Progenitor cell of endocrine pancreas (in vitro differentiated cells): ENCODE measurements around the gene SLC23A3. TPM values are rescaled to one million over a fixed set of nuclear protein-coding genes. Genes with fewer than 3 reads are reported as not detected.

Experiments used
- DNase-seq: peaks from one replicate; pipeline ENCODE4 v3.0.0; 2021; ENCODE audit warnings: low spot score; ENCODE audit not compliant: unreplicated experiment
- H3K27ac Mint-ChIP-seq: 2 replicates; pipeline ENCODE4 v1.8.0; 2021; ENCODE audit warnings: mild to moderate bottlenecking, moderate library complexity, mixed read lengths
- H3K27me3 Mint-ChIP-seq: 2 replicates; pipeline ENCODE4 v1.8.0; 2021; ENCODE audit warnings: mixed read lengths
- H3K36me3 Mint-ChIP-seq: 2 replicates; pipeline ENCODE4 v1.8.0; 2022; ENCODE audit warnings: mixed read lengths; ENCODE audit not compliant: insufficient read depth
- H3K4me1 Mint-ChIP-seq: 2 replicates; pipeline ENCODE4 v1.8.0; 2021; ENCODE audit warnings: low read depth, mixed read lengths
- H3K4me3 Mint-ChIP-seq: 2 replicates; pipeline ENCODE4 v1.8.0; 2021; ENCODE audit warnings: low read depth, mild to moderate bottlenecking, moderate library complexity, mixed read lengths
- H3K9me3 Mint-ChIP-seq: 2 replicates; pipeline ENCODE4 v1.8.0; 2021; ENCODE audit warnings: low read depth, mixed read lengths
- total RNA-seq: library from RNA; stranded (reverse); gene quantifications from 2 replicates; pipeline ENCODE4 v1.2.1, GENCODE V29; 2021
- TF ChIP-seq, protein P1 (sequence below): fragments of 200-600 bp; sonication (generic); IDR thresholded peaks from one replicate; pipeline ENCODE4 v1.5.0; 2021; ENCODE audit warnings: antibody characterized with exemption, mild to moderate bottlenecking; ENCODE audit not compliant: unreplicated experiment

The SLC23A3 gene
- total RNA-seq, 1 donor from 2014 or later: 2.8 TPM

- Mint-ChIP-seq H3K4me3 (no peak overlapping the region), H3K27me3 (peaks cover 57% of the 10 kb centered on the region), H3K9me3 (no peaks in the 10 kb centered on the region), H3K4me1 (no peaks in the 10 kb centered on the region), H3K36me3 (peaks cover 30% of the 10 kb centered on the region), H3K27ac (no peak overlapping the region)
- TF ChIP-seq, protein P1, sequence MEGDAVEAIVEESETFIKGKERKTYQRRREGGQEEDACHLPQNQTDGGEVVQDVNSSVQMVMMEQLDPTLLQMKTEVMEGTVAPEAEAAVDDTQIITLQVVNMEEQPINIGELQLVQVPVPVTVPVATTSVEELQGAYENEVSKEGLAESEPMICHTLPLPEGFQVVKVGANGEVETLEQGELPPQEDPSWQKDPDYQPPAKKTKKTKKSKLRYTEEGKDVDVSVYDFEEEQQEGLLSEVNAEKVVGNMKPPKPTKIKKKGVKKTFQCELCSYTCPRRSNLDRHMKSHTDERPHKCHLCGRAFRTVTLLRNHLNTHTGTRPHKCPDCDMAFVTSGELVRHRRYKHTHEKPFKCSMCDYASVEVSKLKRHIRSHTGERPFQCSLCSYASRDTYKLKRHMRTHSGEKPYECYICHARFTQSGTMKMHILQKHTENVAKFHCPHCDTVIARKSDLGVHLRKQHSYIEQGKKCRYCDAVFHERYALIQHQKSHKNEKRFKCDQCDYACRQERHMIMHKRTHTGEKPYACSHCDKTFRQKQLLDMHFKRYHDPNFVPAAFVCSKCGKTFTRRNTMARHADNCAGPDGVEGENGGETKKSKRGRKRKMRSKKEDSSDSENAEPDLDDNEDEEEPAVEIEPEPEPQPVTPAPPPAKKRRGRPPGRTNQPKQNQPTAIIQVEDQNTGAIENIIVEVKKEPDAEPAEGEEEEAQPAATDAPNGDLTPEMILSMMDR: no peak
- DNase-seq: no peak
Measured at GRCh38 chr2:219140722-219141121, 29.1 kb downstream of the SLC23A3 start.

- no peak overlapping the region for H3K4me3 Mint-ChIP-seq
- TF ChIP-seq, protein P1: no peak
Measured at GRCh38 chr2:219133976-219134375, 35.9 kb downstream of the SLC23A3 start.

DNA sequence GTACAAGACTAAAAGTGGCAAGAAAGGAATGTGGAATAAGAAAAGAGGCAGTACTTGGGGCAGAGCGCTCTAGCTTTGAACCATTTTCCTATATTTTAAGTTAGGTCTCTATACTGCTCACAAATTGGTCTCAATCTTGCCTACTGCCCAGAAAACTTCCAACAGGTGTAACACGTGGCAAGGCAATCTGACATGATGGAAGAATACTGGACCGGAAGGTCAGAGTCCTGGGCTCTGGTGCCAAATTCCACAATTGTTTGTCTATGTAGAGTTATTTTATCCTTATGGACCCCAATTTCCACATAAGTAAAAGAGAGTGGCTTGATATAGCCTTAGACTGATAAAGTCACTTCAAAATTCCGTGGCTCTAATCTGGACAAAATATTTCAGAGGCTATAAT, 38.1 kb downstream of the SLC23A3 start:
- H3K4me3 Mint-ChIP-seq: no peak overlapping the region
- no peaks in the 10 kb centered on the region for H3K9me3 Mint-ChIP-seq
- H3K27me3 Mint-ChIP-seq: peaks cover 72% of the 10 kb centered on the region
- peaks cover 10% of the 10 kb centered on the region for H3K4me1 Mint-ChIP-seq
- H3K36me3 Mint-ChIP-seq: peaks cover 7% of the 10 kb centered on the region
- H3K27ac Mint-ChIP-seq: no peak overlapping the region
- DNase-seq: no peak
- TF ChIP-seq, protein P1: no peak

More at GRCh38 chr2:219133976-219134375, 35.9 kb downstream of the SLC23A3 start:
- H3K36me3 Mint-ChIP-seq: peaks cover 16% of the 10 kb centered on the region
- H3K4me1 Mint-ChIP-seq: peaks cover 1% of the 10 kb centered on the region
- peaks cover 73% of the 10 kb centered on the region for H3K27me3 Mint-ChIP-seq
- no peak overlapping the region for H3K27ac Mint-ChIP-seq
- DNase-seq: no peak
- no peaks in the 10 kb centered on the region for H3K9me3 Mint-ChIP-seq

- TF ChIP-seq, protein P1: no peak
- Mint-ChIP-seq H3K4me3 (no peak overlapping the region), H3K4me1 (peaks cover 14% of the 10 kb centered on the region), H3K27ac (no peak overlapping the region), H3K36me3 (peaks cover 7% of the 10 kb centered on the region), H3K27me3 (peaks cover 76% of the 10 kb centered on the region), H3K9me3 (no peaks in the 10 kb centered on the region)
- no peak for DNase-seq
Measured at GRCh38 chr2:219131327-219131726, 38.5 kb downstream of the SLC23A3 start.

DNA sequence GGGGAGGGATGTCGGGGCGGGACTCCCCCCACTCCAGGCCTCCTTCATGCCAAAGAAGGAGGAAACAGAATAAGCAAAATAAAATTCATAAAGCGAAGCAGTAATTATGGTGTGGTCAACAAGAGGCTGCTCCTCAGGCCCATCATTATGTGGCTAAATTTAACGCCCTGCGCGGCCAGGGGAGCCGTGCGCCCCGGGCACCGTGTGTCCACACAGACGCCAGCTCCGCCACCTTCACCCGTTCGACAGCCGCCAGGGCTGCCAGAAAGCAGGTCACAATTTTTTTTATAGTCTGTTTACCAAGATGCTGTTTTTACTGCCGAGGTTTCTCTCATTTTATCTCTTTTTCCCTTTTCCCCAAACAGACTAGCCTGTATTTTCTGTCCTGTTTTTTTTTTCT, 40.2 kb downstream of the SLC23A3 start:
- TF ChIP-seq, protein P1: no peak
- Mint-ChIP-seq H3K36me3 (peaks cover 7% of the 10 kb centered on the region), H3K4me3 (no peak overlapping the region), H3K4me1 (peaks cover 22% of the 10 kb centered on the region), H3K27me3 (peaks cover 92% of the 10 kb centered on the region), H3K27ac (no peak overlapping the region), H3K9me3 (no peaks in the 10 kb centered on the region)
- no peak for DNase-seq
